Cardiac fibroblast (primary cell): Measurements from ENCODE around the gene SYCP2.

Experiments used
- DNase-seq, 2 donors: peaks; one replicate each; pipeline versions ENCODE4 v3.0.0 to v3.0.0-alpha.2; 2010; ENCODE audit warnings: low read depth in 2 of 2
- H3K4me3 ChIP-seq, 2 donors: replicated peaks in 1 of 2; 1 replicate in 1 of 2; 2 replicates in 1 of 2; pipeline ENCODE4 v1.5.1; 2011; ENCODE audit warnings: low read depth in 2 of 2, low read length in 2 of 2, mild to moderate bottlenecking in 2 of 2, moderate library complexity in 1 of 2
- CTCF ChIP-seq: IDR thresholded peaks from one replicate; pipeline ENCODE4 v1.5.1; 2011; ENCODE audit warnings: low read depth, mild to moderate bottlenecking, low read length, inconsistent platforms

SYCP2 gene

DNA sequence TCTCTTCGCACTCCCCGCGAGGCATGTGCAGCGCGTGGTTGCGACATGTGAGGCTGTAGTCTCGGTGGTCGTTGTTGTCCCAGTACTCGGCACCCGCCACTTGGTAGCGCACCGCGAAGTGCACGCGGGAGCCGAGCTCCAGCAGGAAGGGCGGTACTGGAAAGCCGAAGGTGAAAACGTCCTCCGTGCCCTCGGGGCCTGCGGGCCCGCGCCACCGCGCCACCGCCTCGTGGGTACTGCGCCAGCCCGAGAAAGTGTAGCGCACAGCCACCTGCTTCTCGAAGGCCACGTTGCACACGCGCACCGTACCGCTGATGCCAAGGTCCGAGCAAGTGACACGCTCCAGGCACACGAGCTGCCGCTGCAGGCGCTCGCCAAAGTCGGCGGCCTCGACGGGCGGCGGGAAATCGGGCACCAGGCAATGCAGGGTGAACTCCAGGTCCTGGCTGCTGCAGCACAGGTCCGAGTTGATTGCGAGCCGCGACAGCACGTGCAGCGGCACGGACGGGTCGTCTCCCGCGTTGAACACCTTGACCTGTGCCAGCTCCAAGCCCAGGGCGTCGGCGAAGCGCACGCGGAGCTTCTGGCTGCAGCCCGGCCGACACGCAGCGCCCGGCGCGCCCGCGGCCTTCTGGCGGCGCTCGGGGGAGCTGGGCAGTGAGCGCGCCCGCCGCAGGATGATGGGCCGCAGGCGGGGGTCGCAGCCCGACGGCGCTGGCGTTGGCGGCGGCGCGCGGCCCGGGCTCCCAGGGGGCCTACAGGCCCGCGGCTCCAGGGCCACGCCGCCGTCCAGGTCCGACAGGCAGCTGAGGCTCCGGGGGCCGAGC is 5.8 kb upstream of the SYCP2 start:
- peak overlapping the region; percentile 77 to 79 for H3K4me3 ChIP-seq
- peak in 1 of 2 donors; percentile 20 for DNase-seq
- no peak for TF ChIP-seq CTCF

DNA sequence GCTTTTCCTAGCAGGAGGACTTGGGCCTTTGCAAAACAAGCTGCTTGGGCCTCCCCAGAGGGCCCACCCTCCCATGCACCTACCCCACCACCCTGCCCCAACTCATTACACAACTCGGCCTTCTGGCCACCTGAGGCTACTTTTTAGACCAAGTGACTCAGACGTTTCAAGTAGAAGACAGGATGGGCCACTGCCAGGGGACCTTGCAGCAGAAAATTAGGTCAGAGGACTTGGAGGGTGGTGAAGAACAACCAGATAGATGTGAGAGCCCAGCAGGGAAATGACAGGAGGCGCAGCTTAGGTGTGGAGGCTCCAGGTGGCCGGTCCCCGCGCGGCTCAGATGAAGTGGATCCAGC is 5.2 kb upstream of the SYCP2 start:
- TF ChIP-seq CTCF = no peak
- DNase-seq = peak in 1 of 2 donors; percentile 12
- H3K4me3 ChIP-seq = no peak overlapping the region

DNA sequence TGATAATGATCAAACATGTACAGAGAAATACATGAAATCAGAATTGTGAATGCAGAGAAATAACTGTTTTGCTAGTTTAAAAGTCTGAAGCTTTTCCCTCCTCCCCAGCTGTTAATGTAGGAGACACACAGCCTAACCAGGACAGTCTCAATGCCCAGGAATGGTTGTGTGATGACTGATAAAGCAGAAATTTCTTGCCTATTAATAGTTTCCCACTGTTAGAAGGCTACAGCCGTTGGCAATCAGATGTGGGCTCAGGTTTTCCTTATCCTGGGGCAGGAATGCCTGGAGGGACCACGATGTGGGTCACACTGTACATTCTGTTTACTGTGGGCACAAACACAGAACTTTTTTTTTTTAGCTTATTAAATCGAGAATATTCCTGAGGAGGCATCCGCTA is 4.8 kb upstream of the SYCP2 start:
- TF ChIP-seq CTCF = no peak
- DNase-seq = peak; percentile 15 to 50
- H3K4me3 ChIP-seq = no peak overlapping the region

DNA sequence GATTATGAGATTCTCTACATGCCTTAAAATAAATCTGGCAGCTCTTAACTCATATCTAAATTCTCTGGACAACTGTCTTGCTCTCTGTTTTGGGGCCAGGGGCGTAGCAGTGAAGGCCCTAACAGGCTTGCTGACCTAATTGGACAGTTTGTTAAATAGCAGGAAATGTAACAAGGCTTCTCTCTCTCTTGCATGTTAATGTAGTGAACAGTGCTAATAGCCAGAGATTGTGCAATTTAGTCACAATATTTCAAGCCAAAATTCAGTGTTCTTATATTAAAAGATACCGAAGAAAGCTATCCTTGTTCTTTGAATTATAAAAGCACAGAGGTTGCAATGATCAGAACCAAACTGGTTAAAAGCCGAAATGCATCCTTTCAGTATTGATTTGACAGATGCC is 3.7 kb upstream of the SYCP2 start:
- no peak overlapping the region for H3K4me3 ChIP-seq
- DNase-seq = peak in 1 of 2 donors; percentile 27
- no peak for TF ChIP-seq CTCF

DNA sequence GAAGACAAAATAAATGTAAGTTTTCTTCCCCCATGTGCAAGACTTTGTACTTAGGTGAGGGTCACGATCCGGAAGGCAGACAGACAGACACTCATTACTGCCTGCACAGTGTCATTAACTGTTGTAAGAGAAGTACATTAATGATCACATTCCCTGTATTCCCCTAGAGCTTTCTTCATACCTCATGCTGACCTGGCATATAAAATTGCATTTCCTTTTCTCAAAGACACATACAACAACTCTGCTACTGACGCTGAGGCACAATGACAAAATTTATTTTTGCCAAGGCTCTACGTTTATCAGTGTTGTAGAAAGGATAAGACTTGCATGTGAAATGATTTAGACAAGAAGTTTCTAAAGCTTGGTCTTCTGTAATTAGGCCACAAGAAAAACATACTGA is 3.0 kb upstream of the SYCP2 start:
- no peak for TF ChIP-seq CTCF
- H3K4me3 ChIP-seq = no peak overlapping the region
- no peak for DNase-seq

DNA sequence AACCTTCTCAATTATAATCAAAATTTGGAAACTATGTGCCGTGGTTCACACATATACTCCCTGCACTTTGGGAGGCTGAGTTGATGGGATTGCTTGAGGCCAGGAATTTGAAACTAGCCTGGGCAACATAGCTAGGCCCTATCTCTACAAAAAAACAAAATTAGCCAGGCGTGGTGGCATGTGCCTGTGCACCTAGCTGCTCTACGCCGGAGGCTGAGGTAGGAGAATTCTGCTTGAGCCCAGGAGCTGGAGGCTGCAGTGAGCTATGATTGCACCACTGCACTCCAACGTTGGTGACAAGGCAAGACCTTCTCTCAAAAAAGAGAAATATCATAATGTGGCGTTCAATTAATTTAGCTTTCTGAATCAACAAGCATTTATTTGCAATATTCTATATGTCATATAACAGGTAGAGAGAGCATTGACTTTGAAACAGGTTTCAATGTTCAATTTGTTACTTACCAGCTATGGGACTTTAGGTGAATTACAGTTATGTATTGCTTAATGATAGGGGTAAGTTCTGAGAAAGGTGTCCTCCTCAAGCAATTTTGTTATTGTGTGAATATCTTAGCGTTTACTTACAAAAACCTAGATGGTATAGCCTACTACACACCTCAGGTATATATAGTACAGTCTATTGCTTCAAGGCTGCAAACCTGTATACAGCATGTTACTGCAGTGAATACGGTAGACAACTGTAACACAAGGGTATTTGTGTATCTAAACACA is 2.2 kb upstream of the SYCP2 start:
- no peak overlapping the region for H3K4me3 ChIP-seq
- no peak for DNase-seq
- no peak for TF ChIP-seq CTCF
